Ishikawa (cell line): Measurements from ENCODE around the gene ACOX2.

ENCODE experiments used
- CEBPB ChIP-seq: IDR thresholded peaks from 2 replicates; pipeline ENCODE4 v1.6.1; 2012
- CREB1 ChIP-seq: IDR thresholded peaks from 2 replicates; pipeline ENCODE4 v1.6.1; 2012; ENCODE audit warnings: low read depth
- EGR1 ChIP-seq: IDR thresholded peaks from 2 replicates; pipeline ENCODE4 v1.6.1; 2012
- EP300 ChIP-seq: IDR thresholded peaks from 2 replicates; pipeline ENCODE4 v1.6.1; 2012; ENCODE audit warnings: borderline replicate concordance
- FOXM1 ChIP-seq: IDR thresholded peaks from 2 replicates; pipeline ENCODE4 v1.6.1; 2012; ENCODE audit warnings: low read depth, borderline replicate concordance
- MAX ChIP-seq: IDR thresholded peaks from 2 replicates; pipeline ENCODE4 v1.6.1; 2012
- NFIC ChIP-seq: IDR thresholded peaks from 2 replicates; pipeline ENCODE4 v1.6.1; 2012
- RAD21 ChIP-seq: IDR thresholded peaks from 2 replicates; pipeline ENCODE4 v1.6.1; 2012; ENCODE audit warnings: low read depth
- REST ChIP-seq: IDR thresholded peaks from 2 replicates; pipeline ENCODE4 v1.6.1; 2012; ENCODE audit warnings: low read depth, mild to moderate bottlenecking
- TCF12 ChIP-seq: IDR thresholded peaks from 2 replicates; pipeline ENCODE4 v1.6.1; 2012; ENCODE audit warnings: low read depth
- TEAD4 ChIP-seq: IDR thresholded peaks from 2 replicates; pipeline ENCODE4 v1.6.1; 2012
- YY1 ChIP-seq: IDR thresholded peaks from 2 replicates; pipeline ENCODE4 v1.6.1; 2012; ENCODE audit warnings: low read depth
- ZBTB7A ChIP-seq: IDR thresholded peaks from 2 replicates; pipeline ENCODE4 v1.6.1; 2012; ENCODE audit warnings: low read depth
- TF ChIP-seq, protein P1 (sequence below): IDR thresholded peaks from 2 replicates; pipeline ENCODE4 v1.6.1; 2012

The ACOX2 gene

DNA sequence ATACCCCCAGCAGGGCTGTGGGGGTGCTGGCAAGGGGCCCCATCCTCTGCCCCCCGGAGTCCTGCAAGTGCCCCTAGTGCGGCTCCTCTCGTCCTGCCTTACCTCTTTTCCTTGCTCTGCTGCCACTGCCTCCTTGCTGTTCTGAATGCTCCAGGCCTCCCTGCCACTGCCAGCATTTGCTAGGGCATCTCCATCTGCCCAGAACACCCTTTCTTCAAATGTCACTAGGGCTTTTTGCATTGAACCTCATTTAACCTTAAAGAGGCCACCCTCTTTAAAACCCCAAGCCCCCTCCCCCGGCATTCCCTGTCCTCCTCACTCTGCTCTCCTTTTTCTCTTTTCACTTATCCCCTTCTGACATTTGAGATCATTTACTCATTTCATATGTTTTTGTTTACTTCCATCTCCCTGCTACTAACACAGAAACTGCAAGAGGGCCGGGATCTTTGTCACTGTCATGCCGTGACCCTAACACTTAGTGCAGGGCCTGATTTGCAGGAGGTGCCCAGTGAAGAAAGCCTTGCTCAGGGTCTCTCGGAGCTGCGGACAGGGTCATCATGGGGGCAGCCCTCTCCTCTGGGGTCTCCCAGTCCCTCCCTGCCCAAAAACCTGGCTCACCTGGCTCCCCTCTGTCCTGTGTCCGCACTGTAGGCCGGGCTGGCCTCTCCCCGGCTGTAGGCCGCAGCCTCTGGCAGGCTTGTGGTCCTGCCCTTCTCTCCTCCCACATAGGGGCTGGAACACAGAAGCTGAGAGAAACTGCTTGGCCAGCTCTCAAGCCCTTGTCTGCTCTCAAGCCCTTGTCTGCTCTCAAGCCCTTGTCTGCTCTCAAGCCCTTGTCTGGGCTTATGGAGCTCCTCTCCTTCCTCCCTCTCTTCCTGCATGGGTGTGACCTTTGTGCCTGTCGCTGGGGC, at the start of gene ACOX2:
Gene ACOX2, minus strand, starts transcription at position 690 of the 911 bp plus-strand sequence. CDS start 2,084 bp downstream, outside the sequence.
- no peak for TF ChIP-seq FOXM1
- TF ChIP-seq NFIC: no peak
- TF ChIP-seq REST: no peak
- no peak for TF ChIP-seq EGR1

- TF ChIP-seq TEAD4: peak; percentile 34; the same call in 1 of the 2 replicates
- TF ChIP-seq, protein P1, sequence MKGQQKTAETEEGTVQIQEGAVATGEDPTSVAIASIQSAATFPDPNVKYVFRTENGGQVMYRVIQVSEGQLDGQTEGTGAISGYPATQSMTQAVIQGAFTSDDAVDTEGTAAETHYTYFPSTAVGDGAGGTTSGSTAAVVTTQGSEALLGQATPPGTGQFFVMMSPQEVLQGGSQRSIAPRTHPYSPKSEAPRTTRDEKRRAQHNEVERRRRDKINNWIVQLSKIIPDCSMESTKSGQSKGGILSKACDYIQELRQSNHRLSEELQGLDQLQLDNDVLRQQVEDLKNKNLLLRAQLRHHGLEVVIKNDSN: 0 out of 2 replicates have a peak, but pooled peaks have one; percentile 5
- TF ChIP-seq ZBTB7A: peak; percentile 7; the same call in 1 of the 2 replicates
- no peak for TF ChIP-seq REST
- no peak for TF ChIP-seq YY1
- TF ChIP-seq FOXM1: no peak
- no peak for TF ChIP-seq TCF12
- peak; percentile 54 for TF ChIP-seq NFIC
Measured at GRCh38 chr3:58585994-58586393, 49.0 kb upstream of the ACOX2 start.

DNA sequence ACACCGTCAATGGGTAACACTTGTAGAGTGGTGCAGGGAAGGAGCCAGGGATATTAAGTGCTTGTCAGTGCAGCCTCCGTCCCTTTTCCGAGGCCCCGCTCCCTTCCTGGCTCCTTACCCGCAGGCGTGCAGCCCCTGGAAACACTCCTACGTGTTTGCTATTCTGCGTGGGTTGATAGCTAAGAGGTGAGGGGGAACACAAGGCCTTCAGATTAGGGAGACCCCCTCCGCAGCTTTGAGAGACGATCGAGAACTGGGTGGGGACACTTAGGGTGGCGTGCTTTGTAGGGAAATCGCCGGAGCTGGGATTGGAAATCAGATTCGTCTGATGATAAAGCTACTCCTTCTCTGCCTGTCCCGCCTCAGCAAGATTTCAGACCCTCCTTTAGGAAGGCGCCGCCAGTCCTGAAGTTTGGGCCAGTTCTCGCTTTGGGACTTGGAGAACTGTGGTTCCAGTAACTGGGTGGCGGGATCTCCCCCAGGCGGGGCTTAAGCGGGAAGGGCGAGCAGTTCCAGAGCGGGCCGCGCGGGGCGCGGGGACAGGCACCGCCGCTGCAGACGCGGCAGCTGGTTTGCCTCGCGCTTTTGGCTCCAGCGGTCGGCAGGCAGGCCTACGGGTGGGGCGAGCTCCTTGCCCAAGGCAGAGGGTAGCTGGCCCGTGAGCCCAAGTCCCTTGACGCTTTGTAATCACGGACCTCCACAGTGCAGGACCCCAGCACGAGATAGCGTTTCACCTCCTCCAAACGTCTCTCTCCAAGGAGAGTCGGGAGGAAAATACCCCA, 48.2 kb upstream of the ACOX2 start:
- TF ChIP-seq REST: 0 out of 2 replicates have a peak, but pooled peaks have one; percentile 13
- TF ChIP-seq TEAD4: no peak
- TF ChIP-seq YY1: no peak
- TF ChIP-seq EP300: no peak
- TF ChIP-seq NFIC: no peak
- TF ChIP-seq, protein P1: no peak
- peak; percentile 63 for TF ChIP-seq MAX
- TF ChIP-seq RAD21: no peak
- no peak for TF ChIP-seq FOXM1
- TF ChIP-seq EGR1: no peak

- TF ChIP-seq MAX (no peak), EGR1 (no peak), RAD21 (no peak), NFIC (no peak), REST (no peak), TEAD4 (no peak), EP300 (no peak), ZBTB7A (no peak), FOXM1 (no peak), CREB1 (no peak), TCF12 (no peak), CEBPB (no peak)
- TF ChIP-seq, protein P1: no peak
Measured at GRCh38 chr3:58584690-58585004, 47.7 kb upstream of the ACOX2 start.
